Endothelial cell of umbilical vein (primary cell): ENCODE data around the gene MACROD2. TPM values are rescaled to one million over a fixed set of nuclear protein-coding genes. Genes with fewer than 3 reads are reported as not detected.
A peak's percentile ranks its signal among the peaks of the same experiment; 100 is the strongest.

Experiments used
- BruUV-seq: library from RNA; stranded (reverse); fragments of 400-500 nt; replicated peaks from 2 replicates; lab custom pipeline; 2021; lab: Mats Ljungman, UMichigan
- CTCF ChIA-PET: fragments of 300-600, 350-600 bp; sonication (Branson Sonifier 250); formaldehyde crosslinking; loops from one replicate; lab custom pipeline; 2021; ENCODE audit warnings: antibody characterized with exemption, inconsistent platforms; lab: Charles Lee
- POLR2A ChIA-PET: fragments of 300-600, 350-600 bp; sonication (Branson Sonifier 250); formaldehyde crosslinking; loops from one replicate; lab custom pipeline; 2021; ENCODE audit warnings: antibody characterized with exemption, inconsistent platforms; lab: Charles Lee
- DNase-seq: peaks from one replicate; pipeline ENCODE4 v3.0.0-alpha.2; 2011; ENCODE audit warnings: low read depth, low spot score
- FAIRE-seq: peaks from 2 replicates; lab custom pipeline; 2011; peaks lifted over from hg19 to GRCh38; lab: Jason Lieb, UNC
- H2AFZ ChIP-seq: 2 replicates; pipeline ENCODE4 v1.6.0; 2012; ENCODE audit warnings: low read depth, low read length, control low read depth, inconsistent platforms
- H3K27ac ChIP-seq: 2 replicates; pipeline ENCODE4 v1.5.1; 2011; ENCODE audit warnings: low read depth, mild to moderate bottlenecking, control low read depth, low read length, moderate library complexity; ENCODE audit not compliant: insufficient read depth
- H3K27me3 ChIP-seq, 2 experiments: 2 replicates each; pipeline versions ENCODE4 v1.6.0 to v1.6.1; 2011; ENCODE audit warnings: low read length in 2 of 2, mixed read lengths in 1 of 2; ENCODE audit not compliant: control insufficient read depth in 2 of 2, insufficient read depth in 2 of 2
- H3K36me3 ChIP-seq, 2 experiments: 2 replicates in 1 of 2; 3 replicates in 1 of 2; pipeline ENCODE4 v1.5.1; 2011; ENCODE audit warnings: low read length in 2 of 2, mild to moderate bottlenecking in 1 of 2, moderate library complexity in 1 of 2; ENCODE audit not compliant: control insufficient read depth in 2 of 2, insufficient read depth in 2 of 2; ENCODE audit errors: extremely low read depth in 1 of 2
- H3K4me1 ChIP-seq: 3 replicates; pipeline ENCODE4 v1.5.1; 2011; ENCODE audit warnings: mild to moderate bottlenecking, low read length; ENCODE audit not compliant: control insufficient read depth, insufficient read depth; ENCODE audit errors: extremely low read depth
- H3K4me2 ChIP-seq: 2 replicates; pipeline ENCODE4 v1.6.1; 2011; ENCODE audit warnings: low read length, control low read depth, mixed read lengths; ENCODE audit not compliant: insufficient read depth
- H3K4me3 ChIP-seq, 3 experiments: fragments of 200-600 bp in 1 of 3; sonication (generic), shearing (Covaris generic) in 1 of 3; replicated peaks in 1 of 3; 2 replicates each; pipeline ENCODE4 v1.5.1; 2011 to 2016; ENCODE audit warnings: control low read depth in 3 of 3, low read length in 3 of 3, mild to moderate bottlenecking in 2 of 3, inconsistent platforms in 1 of 3, low read depth in 1 of 3, moderate library complexity in 1 of 3; ENCODE audit not compliant: insufficient read depth in 1 of 3
- H3K79me2 ChIP-seq: 2 replicates; pipeline ENCODE4 v1.6.0; 2012; ENCODE audit warnings: low read length, inconsistent platforms; ENCODE audit not compliant: control insufficient read depth, insufficient read depth
- H3K9ac ChIP-seq: replicated peaks from 2 replicates; pipeline ENCODE3; 2011; ENCODE audit warnings: low read length, control low read depth; ENCODE audit not compliant: insufficient read depth; ENCODE audit errors: extremely low read depth
- H3K9me1 ChIP-seq: replicated peaks from 3 replicates; pipeline ENCODE4 v1.6.0; 2011; ENCODE audit warnings: mild to moderate bottlenecking, low read length; ENCODE audit not compliant: control insufficient read depth, insufficient read depth; ENCODE audit errors: extremely low read depth
- H3K9me3 ChIP-seq: replicated peaks from 2 replicates; pipeline ENCODE4 v1.5.1; 2012; ENCODE audit warnings: low read length, inconsistent platforms; ENCODE audit not compliant: control insufficient read depth, insufficient read depth
- H4K20me1 ChIP-seq: replicated peaks from 2 replicates; pipeline ENCODE3; 2011; ENCODE audit warnings: mild to moderate bottlenecking, low read length; ENCODE audit not compliant: control insufficient read depth, insufficient read depth; ENCODE audit errors: extremely low read depth
- CTCF ChIP-seq, 2 donors: IDR thresholded peaks; 1 replicate in 1 of 2; 2 replicates in 1 of 2; pipeline ENCODE4 v1.5.1; 2011; ENCODE audit warnings: low read length in 2 of 2, mild to moderate bottlenecking in 2 of 2, moderate library complexity in 2 of 2, control low read depth in 1 of 2, inconsistent platforms in 1 of 2, low read depth in 1 of 2; ENCODE audit not compliant: insufficient read depth in 1 of 2; ENCODE audit errors: extremely low read depth in 1 of 2
- EZH2 ChIP-seq: IDR thresholded peaks from 2 replicates; pipeline ENCODE4 v1.6.1; 2012; ENCODE audit warnings: borderline replicate concordance, low read depth, mild to moderate bottlenecking, moderate library complexity, low read length, inconsistent platforms; ENCODE audit not compliant: severe bottlenecking
- FOS ChIP-seq: IDR thresholded peaks from 2 replicates; pipeline ENCODE4 v1.6.1; 2011; ENCODE audit warnings: mild to moderate bottlenecking, low read length, moderate library complexity, borderline replicate concordance; ENCODE audit not compliant: insufficient read depth
- GATA2 ChIP-seq: IDR thresholded peaks from 2 replicates; pipeline ENCODE4 v1.7.0; 2011; ENCODE audit warnings: low read depth, mild to moderate bottlenecking, moderate library complexity, mixed read lengths, low read length; ENCODE audit not compliant: insufficient read length, insufficient read depth
- JUN ChIP-seq: IDR thresholded peaks from 2 replicates; pipeline ENCODE4 v1.6.1; 2011; ENCODE audit warnings: borderline replicate concordance, low read depth; ENCODE audit not compliant: insufficient read length, insufficient read depth
- MAX ChIP-seq: IDR thresholded peaks from 2 replicates; pipeline ENCODE4 v1.6.1; 2011; ENCODE audit not compliant: insufficient read depth, insufficient read length
- MYC ChIP-seq: IDR thresholded peaks from one replicate; pipeline ENCODE4 v1.6.1; 2011; ENCODE audit warnings: mild to moderate bottlenecking, low read depth, low read length
- POLR2A ChIP-seq: IDR thresholded peaks from 2 replicates; pipeline ENCODE4 v1.6.1; 2012; ENCODE audit warnings: low read depth, mild to moderate bottlenecking, control low read depth, low read length
- POLR2AphosphoS5 ChIP-seq: IDR thresholded peaks from 2 replicates; pipeline ENCODE4 v1.6.1; 2012; ENCODE audit warnings: low read depth, mild to moderate bottlenecking, control low read depth, low read length, moderate library complexity; ENCODE audit not compliant: insufficient read depth
- dilution Hi-C: fragments of 300-500 bp; cut with MboI; formaldehyde crosslinking; loops from one replicate; pipeline ENCODE4 v1.15.0; 2019; ENCODE audit warnings: low sequenced_read_pairs; ENCODE audit not compliant: extremely low pct_ligation_motif_present
- intact Hi-C: fragments of 100-400 bp; cut with micrococcal nuclease; formaldehyde crosslinking; loops from one replicate; pipeline ENCODE4 v1.10.0; 2022
- polyA plus RNA-seq, 4 experiments: library from polyadenylated mRNA; depleted of rRNA in 3 of 4; stranded (reverse) in 3 of 4; unstranded in 1 of 4; fragments of >200 nt; gene quantifications; 2 replicates each; pipeline versions ENCODE4 v1.2.1 to v1.2.3, GENCODE V29; 2011 to 2012; ENCODE audit warnings: missing spikeins in 1 of 4
- total RNA-seq: library from RNA; stranded (reverse); gene quantifications from 2 replicates; pipeline ENCODE4 v1.2.3, GENCODE V29; 2021

MACROD2 gene
- total and polyA plus RNA-seq, 2 donors (not counting 3 experiments of a cell fraction or from before 2014, with no cell fraction given): 0.11 to 0.73 TPM

- POLR2A ChIA-PET: no interaction called here
- H2AFZ ChIP-seq: peak overlapping the region; percentile 28
- FAIRE-seq: peak; percentile 78
Observed at GRCh38 chr20:14913896-14914620, 918.7 kb downstream of the MACROD2 start.

More at GRCh38 chr20:14913896-14914620, 918.7 kb downstream of the MACROD2 start:
- H3K79me2 ChIP-seq: no peaks in the 10 kb centered on the region
- H3K27ac ChIP-seq: no peak overlapping the region
- CTCF ChIA-PET: interaction anchor here (1.3 to 1.6 kb wide), 2 partner anchors 8 to 14 kb away, joined by 3 to 5 read pairs; no protein-coding TSS in a partner anchor
- no peak for TF ChIP-seq GATA2
- TF ChIP-seq FOS: no peak
- TF ChIP-seq POLR2A: no peak
- no peak for TF ChIP-seq JUN
- no peak for TF ChIP-seq CTCF (IDR thresholded peaks at IDR 0.05; ENCODE audit: extremely low read depth in 1 of 2, insufficient read depth in 1 of 2, low read depth in 1 of 2, low read length in 2 of 2)
- TF ChIP-seq MYC: no peak
- TF ChIP-seq EZH2: no peak
- TF ChIP-seq POLR2AphosphoS5: no peak
- TF ChIP-seq MAX: no peak
- H3K9ac ChIP-seq: no peak overlapping the region
- no peak overlapping the region for H3K4me3 ChIP-seq
- peaks cover 8% of the 10 kb centered on the region for H3K4me1 ChIP-seq
- peak; percentile 73 for DNase-seq
- no peaks in the 10 kb centered on the region for H3K36me3 ChIP-seq
- no peaks in the 10 kb centered on the region for H4K20me1 ChIP-seq
- H3K4me2 ChIP-seq: peak overlapping the region; percentile 5
- H3K27me3 ChIP-seq: no peaks in the 10 kb centered on the region
- dilution Hi-C loops: no loop called here
- intact Hi-C loops: no loop called here
- no peaks in the 10 kb centered on the region for H3K9me3 ChIP-seq
- no peaks in the 10 kb centered on the region for H3K9me1 ChIP-seq
- no TSS peak for BruUV-seq
